HTR-8/SVneo (cell line): ENCODE data around the gene KCNT2.
A peak's percentile ranks its signal among the peaks of the same experiment; 100 is the strongest.

Source experiments
- DNase-seq: peaks from one replicate; pipeline ENCODE4 v3.0.0; 2011; ENCODE audit warnings: low spot score, mixed read lengths; ENCODE audit not compliant: insufficient read length
- FAIRE-seq: peaks from 2 replicates; lab custom pipeline; 2011; peaks lifted over from hg19 to GRCh38; lab: Jason Lieb, UNC

KCNT2 gene

GRCh38 chr1:196407358-196408051 lies 200.7 kb downstream of the KCNT2 start:
- DNase-seq (no peak), FAIRE-seq (no peak)

- no peak for DNase-seq
- FAIRE-seq = no peak
These were observed 202.4 kb downstream of the KCNT2 start for GRCh38 chr1:196405839-196406238.

- DNase-seq (no peak), FAIRE-seq (no peak)
These were observed 204.2 kb downstream of the KCNT2 start for GRCh38 chr1:196403803-196404690.

- no peak for FAIRE-seq
These were observed 206.3 kb downstream of the KCNT2 start for GRCh38 chr1:196401891-196402290.

GRCh38 chr1:196401452-196401833 lies 206.8 kb downstream of the KCNT2 start:
- no peak for DNase-seq
- FAIRE-seq = no peak

More at GRCh38 chr1:196401891-196402290, 206.3 kb downstream of the KCNT2 start:
- no peak for DNase-seq

- DNase-seq = no peak
- FAIRE-seq = no peak
These were observed 207.5 kb downstream of the KCNT2 start for GRCh38 chr1:196400478-196401451.

- no peak for DNase-seq
- FAIRE-seq = no peak
These were observed 208.5 kb downstream of the KCNT2 start for GRCh38 chr1:196399713-196400112.

GRCh38 chr1:196393742-196394141 lies 214.5 kb downstream of the KCNT2 start:
- no peak for DNase-seq
- FAIRE-seq = no peak

- FAIRE-seq (no peak), DNase-seq (no peak)
These were observed 215.0 kb downstream of the KCNT2 start for GRCh38 chr1:196393282-196393681.

GRCh38 chr1:196387766-196388165 lies 220.5 kb downstream of the KCNT2 start:
- no peak for FAIRE-seq
- DNase-seq = no peak

- FAIRE-seq (no peak), DNase-seq (no peak)
These were observed 223.1 kb downstream of the KCNT2 start for GRCh38 chr1:196385109-196385508.

- FAIRE-seq = no peak
- no peak for DNase-seq
These were observed 225.9 kb downstream of the KCNT2 start for GRCh38 chr1:196382383-196382782.

- DNase-seq = no peak
These were observed 226.7 kb downstream of the KCNT2 start for GRCh38 chr1:196381544-196381943.

GRCh38 chr1:196380316-196380715 lies 227.9 kb downstream of the KCNT2 start:
- no peak for FAIRE-seq
- DNase-seq = no peak

More at GRCh38 chr1:196381544-196381943, 226.7 kb downstream of the KCNT2 start:
- no peak for FAIRE-seq

- DNase-seq (no peak), FAIRE-seq (no peak)
These were observed 230.4 kb downstream of the KCNT2 start for GRCh38 chr1:196377811-196378210.

GRCh38 chr1:196376630-196377328 lies 231.5 kb downstream of the KCNT2 start:
- FAIRE-seq = no peak
- DNase-seq = no peak

- DNase-seq = no peak
- FAIRE-seq = no peak
These were observed 234.4 kb downstream of the KCNT2 start for GRCh38 chr1:196373798-196374197.

GRCh38 chr1:196372896-196373536 lies 235.2 kb downstream of the KCNT2 start:
- peak; percentile 4 for DNase-seq
- FAIRE-seq = no peak

GRCh38 chr1:196367838-196368237 lies 240.4 kb downstream of the KCNT2 start:
- DNase-seq = no peak
- FAIRE-seq = no peak
